Lower lobe of right lung (tissue), 2 donors: ENCODE measurements around the gene RAB40A. TPM values are rescaled to one million over a fixed set of nuclear protein-coding genes. Genes with fewer than 3 reads are reported as not detected.

Source experiments
- ATAC-seq, 2 donors: fragments of 200-7000 bp; cut with Tn5 transposase; one replicate each; pipeline ENCODE4 v1.9.1; 2020 to 2022; ENCODE audit warnings: mild to moderate bottlenecking in 2 of 2, moderate library complexity in 2 of 2
- DNase-seq: peaks from one replicate; pipeline ENCODE4 v3.0.0-alpha.2; 2020
- H3K27ac ChIP-seq: fragments of 200-600 bp; one replicate; pipeline ENCODE4 v1.8.0; 2022
- H3K27me3 ChIP-seq: fragments of 200-600 bp; one replicate; pipeline ENCODE4 v1.8.0; 2022; ENCODE audit warnings: low read depth
- H3K36me3 ChIP-seq: fragments of 200-600 bp; one replicate; pipeline ENCODE4 v1.8.0; 2022; ENCODE audit warnings: mild to moderate bottlenecking
- H3K4me1 ChIP-seq: fragments of 200-600 bp; one replicate; pipeline ENCODE4 v1.8.0; 2022
- H3K4me3 ChIP-seq: fragments of 200-600 bp; one replicate; pipeline ENCODE4 v1.8.0; 2022; ENCODE audit warnings: mild to moderate bottlenecking
- H3K9me3 ChIP-seq: fragments of 200-600 bp; one replicate; pipeline ENCODE4 v1.8.0; 2022
- intact Hi-C: fragments of 100-400 bp; cut with DNase I; formaldehyde crosslinking; loops from one replicate; pipeline ENCODE4 v1.11.0; 2022
- total RNA-seq: library from RNA; stranded (reverse); fragmentation: NEBNext Ultra II Directional; extraction: Animal tissue kit (Norgen Biotek cat#: 25700); gene quantifications from one replicate; pipeline ENCODE4 v1.2.1, GENCODE V29; 2021
- TF ChIP-seq, protein P1 (sequence below): fragments of 200-600 bp; IDR thresholded peaks from one replicate; pipeline ENCODE4 v1.8.0; 2022; ENCODE audit warnings: antibody characterized with exemption, mild to moderate bottlenecking
- donor health status: DM: no; HTN: yes; CAD: no; lungs with severe emphysema.

Gene RAB40A
- total RNA-seq, 1 donor from 2014 or later: 0.53 TPM

DNA sequence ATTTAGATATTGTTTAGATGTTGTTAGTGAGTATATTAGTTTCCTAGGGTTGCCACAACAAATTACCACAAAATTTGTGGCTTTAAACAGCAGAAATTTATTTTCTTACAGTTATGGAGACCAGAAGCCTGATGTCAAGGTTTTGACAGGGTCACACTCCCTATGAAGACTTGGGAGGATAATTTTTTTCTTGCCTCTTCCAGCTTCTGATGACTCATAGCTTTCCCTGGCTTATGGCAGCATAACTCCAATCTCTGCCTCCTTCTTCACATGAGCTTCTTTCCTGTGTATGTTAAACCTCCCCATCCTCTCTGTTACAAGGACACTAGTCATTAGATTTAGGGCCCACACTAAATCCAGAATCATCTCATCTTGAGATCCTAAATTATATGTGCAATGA lies 20.9 kb upstream of the RAB40A start:
- no peak for DNase-seq
- Histone ChIP-seq H3K27me3 (no peaks in the 10 kb centered on the region), H3K4me3 (no peak overlapping the region), H3K9me3 (no peaks in the 10 kb centered on the region), H3K36me3 (no peaks in the 10 kb centered on the region), H3K27ac (peak overlapping the region; percentile 11), H3K4me1 (no peaks in the 10 kb centered on the region)
- no peak for ATAC-seq
- intact Hi-C loops: no loop called here
- TF ChIP-seq, protein P1, sequence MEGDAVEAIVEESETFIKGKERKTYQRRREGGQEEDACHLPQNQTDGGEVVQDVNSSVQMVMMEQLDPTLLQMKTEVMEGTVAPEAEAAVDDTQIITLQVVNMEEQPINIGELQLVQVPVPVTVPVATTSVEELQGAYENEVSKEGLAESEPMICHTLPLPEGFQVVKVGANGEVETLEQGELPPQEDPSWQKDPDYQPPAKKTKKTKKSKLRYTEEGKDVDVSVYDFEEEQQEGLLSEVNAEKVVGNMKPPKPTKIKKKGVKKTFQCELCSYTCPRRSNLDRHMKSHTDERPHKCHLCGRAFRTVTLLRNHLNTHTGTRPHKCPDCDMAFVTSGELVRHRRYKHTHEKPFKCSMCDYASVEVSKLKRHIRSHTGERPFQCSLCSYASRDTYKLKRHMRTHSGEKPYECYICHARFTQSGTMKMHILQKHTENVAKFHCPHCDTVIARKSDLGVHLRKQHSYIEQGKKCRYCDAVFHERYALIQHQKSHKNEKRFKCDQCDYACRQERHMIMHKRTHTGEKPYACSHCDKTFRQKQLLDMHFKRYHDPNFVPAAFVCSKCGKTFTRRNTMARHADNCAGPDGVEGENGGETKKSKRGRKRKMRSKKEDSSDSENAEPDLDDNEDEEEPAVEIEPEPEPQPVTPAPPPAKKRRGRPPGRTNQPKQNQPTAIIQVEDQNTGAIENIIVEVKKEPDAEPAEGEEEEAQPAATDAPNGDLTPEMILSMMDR: no peak

- ATAC-seq: no peak
- Histone ChIP-seq H3K27me3 (no peaks in the 10 kb centered on the region), H3K4me1 (no peaks in the 10 kb centered on the region), H3K27ac (peak overlapping the region; percentile 65), H3K9me3 (no peaks in the 10 kb centered on the region), H3K4me3 (no peak overlapping the region), H3K36me3 (no peaks in the 10 kb centered on the region)
- TF ChIP-seq, protein P1: no peak
- intact Hi-C loops: loop anchor here (10.0 kb wide), 1 partner anchor 285 kb away; no protein-coding TSS in a partner anchor
- no peak for DNase-seq
These were observed 20.4 kb upstream of the RAB40A start for GRCh38 chrX:103539695-103540094.

GRCh38 chrX:103538728-103539127 lies 19.4 kb upstream of the RAB40A start:
- Histone ChIP-seq H3K4me1 (no peaks in the 10 kb centered on the region), H3K27ac (peak overlapping the region; percentile 65), H3K27me3 (no peaks in the 10 kb centered on the region), H3K9me3 (no peaks in the 10 kb centered on the region), H3K36me3 (no peaks in the 10 kb centered on the region), H3K4me3 (no peak overlapping the region)
- intact Hi-C loops: loop anchor here (10.0 kb wide), 1 partner anchor 286 kb away; no protein-coding TSS in a partner anchor
- DNase-seq (no peak), ATAC-seq (no peak)
- TF ChIP-seq, protein P1: no peak

- TF ChIP-seq, protein P1: no peak
- ATAC-seq (no peak), DNase-seq (no peak)
- Histone ChIP-seq H3K9me3 (no peaks in the 10 kb centered on the region), H3K27ac (peak overlapping the region; percentile 46), H3K4me3 (no peak overlapping the region), H3K36me3 (no peaks in the 10 kb centered on the region), H3K27me3 (no peaks in the 10 kb centered on the region), H3K4me1 (no peaks in the 10 kb centered on the region)
- intact Hi-C loops: loop anchor here (10.0 kb wide), 1 partner anchor 287 kb away; no protein-coding TSS in a partner anchor
These were observed 18.6 kb upstream of the RAB40A start for GRCh38 chrX:103537871-103538387.

DNA sequence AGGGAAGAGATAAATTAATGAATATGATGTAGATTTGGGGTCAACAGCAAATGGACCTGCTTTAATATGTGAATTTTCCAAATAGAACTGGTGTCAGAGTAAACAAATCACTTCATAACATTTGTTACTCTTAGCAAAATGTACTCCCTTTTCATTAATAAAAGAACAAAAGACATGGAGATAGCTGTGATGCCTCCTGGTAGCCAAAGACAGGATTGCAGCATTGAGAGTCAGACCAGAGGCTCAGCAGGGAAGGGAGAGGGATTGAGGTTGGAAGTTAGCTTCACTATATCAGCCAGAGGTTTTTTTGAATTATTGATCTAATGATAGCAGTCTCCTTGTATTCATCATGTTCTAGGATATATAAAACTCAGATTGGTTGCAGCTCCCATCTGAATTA lies 17.4 kb upstream of the RAB40A start:
- no peaks in the 10 kb centered on the region for H3K36me3 ChIP-seq
- peak overlapping the region; percentile 31 for H3K27ac ChIP-seq
- H3K27me3 ChIP-seq: no peaks in the 10 kb centered on the region
- H3K4me3 ChIP-seq: no peak overlapping the region
- intact Hi-C loops: loop anchor here (10.0 kb wide), 1 partner anchor 288 kb away; no protein-coding TSS in a partner anchor
- H3K9me3 ChIP-seq: no peaks in the 10 kb centered on the region
- no peak for ATAC-seq
- TF ChIP-seq, protein P1: no peak
- DNase-seq: no peak
- H3K4me1 ChIP-seq: no peaks in the 10 kb centered on the region
